ENCODE data around the gene PCNX4. TPM values are rescaled to one million over a fixed set of nuclear protein-coding genes. Genes with fewer than 3 reads are reported as not detected.
"Not testable (repeated sequence)": the region's sequence is repeated elsewhere in the genome, so short reads cannot be mapped to it uniquely, and the experiment has no call there.

Gene PCNX4
- total RNA-seq (10 to 100 TPM; 34.8 to 42.0 TPM), polyA plus RNA-seq (ENCODE audit: insufficient read length in 6 of 6) (100 to 1,000 TPM; 103 to 129 (median 113) TPM)
- long read RNA-seq, donor 1, full-length matches to known transcripts: 16 of 40 reads
- long read RNA-seq, donor 1, partial matches to known transcripts: 24 of 40 reads
- long read RNA-seq, donor 1, other reads (novel, unspliced or antisense): 0 of 40 reads
- long read RNA-seq, donor 2, full-length matches to known transcripts: 16 of 21 reads
- long read RNA-seq, donor 2, partial matches to known transcripts: 5 of 21 reads
- long read RNA-seq, donor 2, other reads (novel, unspliced or antisense): 0 of 21 reads
- long read RNA-seq, donor 3, full-length matches to known transcripts: 7 of 7 reads
- long read RNA-seq, donor 3, partial matches to known transcripts: 0 of 7 reads
- long read RNA-seq, donor 3, other reads (novel, unspliced or antisense): 0 of 7 reads
- long read RNA-seq, donor 4, full-length matches to known transcripts: 2 of 6 reads
- long read RNA-seq, donor 4, partial matches to known transcripts: 3 of 6 reads
- long read RNA-seq, donor 4, other reads (novel, unspliced or antisense): 1 of 6 reads
- long read RNA-seq, donor 5, full-length matches to known transcripts: 7 of 15 reads
- long read RNA-seq, donor 5, partial matches to known transcripts: 8 of 15 reads
- long read RNA-seq, donor 5, other reads (novel, unspliced or antisense): 0 of 15 reads
- long read RNA-seq, donor 6, full-length matches to known transcripts: 9 of 147 reads
- long read RNA-seq, donor 6, partial matches to known transcripts: 138 of 147 reads
- long read RNA-seq, donor 6, other reads (novel, unspliced or antisense): 0 of 147 reads
- long read RNA-seq, donor 7, full-length matches to known transcripts: 2 of 2 reads
- long read RNA-seq, donor 7, partial matches to known transcripts: 0 of 2 reads
- long read RNA-seq, donor 7, other reads (novel, unspliced or antisense): 0 of 2 reads
- long read RNA-seq, donor 8, full-length matches to known transcripts: 7 of 97 reads
- long read RNA-seq, donor 8, partial matches to known transcripts: 33 of 97 reads
- long read RNA-seq, donor 8, other reads (novel, unspliced or antisense): 57 of 97 reads
- long read RNA-seq, donor 9: 0 reads
- long read RNA-seq, donor 10, full-length matches to known transcripts: 1 of 1 reads
- long read RNA-seq, donor 10, partial matches to known transcripts: 0 of 1 reads
- long read RNA-seq, donor 10, other reads (novel, unspliced or antisense): 0 of 1 reads
- long read RNA-seq, donor 11, full-length matches to known transcripts: 13 of 13 reads
- long read RNA-seq, donor 11, partial matches to known transcripts: 0 of 13 reads
- long read RNA-seq, donor 11, other reads (novel, unspliced or antisense): 0 of 13 reads
- long read RNA-seq, donor 12, full-length matches to known transcripts: 7 of 154 reads
- long read RNA-seq, donor 12, partial matches to known transcripts: 55 of 154 reads
- long read RNA-seq, donor 12, other reads (novel, unspliced or antisense): 92 of 154 reads

- no peaks in the 10 kb centered on the region for H3K36me3 ChIP-seq
- TF ChIP-seq, protein P1, sequence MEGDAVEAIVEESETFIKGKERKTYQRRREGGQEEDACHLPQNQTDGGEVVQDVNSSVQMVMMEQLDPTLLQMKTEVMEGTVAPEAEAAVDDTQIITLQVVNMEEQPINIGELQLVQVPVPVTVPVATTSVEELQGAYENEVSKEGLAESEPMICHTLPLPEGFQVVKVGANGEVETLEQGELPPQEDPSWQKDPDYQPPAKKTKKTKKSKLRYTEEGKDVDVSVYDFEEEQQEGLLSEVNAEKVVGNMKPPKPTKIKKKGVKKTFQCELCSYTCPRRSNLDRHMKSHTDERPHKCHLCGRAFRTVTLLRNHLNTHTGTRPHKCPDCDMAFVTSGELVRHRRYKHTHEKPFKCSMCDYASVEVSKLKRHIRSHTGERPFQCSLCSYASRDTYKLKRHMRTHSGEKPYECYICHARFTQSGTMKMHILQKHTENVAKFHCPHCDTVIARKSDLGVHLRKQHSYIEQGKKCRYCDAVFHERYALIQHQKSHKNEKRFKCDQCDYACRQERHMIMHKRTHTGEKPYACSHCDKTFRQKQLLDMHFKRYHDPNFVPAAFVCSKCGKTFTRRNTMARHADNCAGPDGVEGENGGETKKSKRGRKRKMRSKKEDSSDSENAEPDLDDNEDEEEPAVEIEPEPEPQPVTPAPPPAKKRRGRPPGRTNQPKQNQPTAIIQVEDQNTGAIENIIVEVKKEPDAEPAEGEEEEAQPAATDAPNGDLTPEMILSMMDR (IDR thresholded peaks at IDR 0.05): no peak
- no peaks in the 10 kb centered on the region for H3K9me3 ChIP-seq
- no peaks in the 10 kb centered on the region for H3K27me3 ChIP-seq
- H3K4me3 ChIP-seq: peak within 1 kb of the TSS; percentile 62 to 66
- H3K27ac ChIP-seq: peak within 1 kb of the TSS; percentile 99
- DNase-seq (peak; percentile 97 to 100 (median 98)), ATAC-seq (peak; percentile 97)
- intact Hi-C loops (cut with DNase I): no loop called here
- H3K4me1 ChIP-seq: peaks cover 0 to 26% of the 10 kb centered on the region in 2 donors
Observed at GRCh38 chr14:60091550-60092525, at the start of gene PCNX4. PCNX4 (plus strand) TSS chr14:60091923; CDS start chr14:60107639, 15,716 bp downstream.

- H3K27ac ChIP-seq; H3K9me3 ChIP-seq; H3K4me1 ChIP-seq; intact Hi-C loops (cut with DNase I); ATAC-seq; H3K4me3 ChIP-seq; H3K36me3 ChIP-seq; H3K27me3 ChIP-seq; DNase-seq: not testable (repeated sequence)
Observed at GRCh38 chr14:60047976-60048375, 43.7 kb upstream of the PCNX4 start.

GRCh38 chr14:60051721-60052221 lies 40.0 kb upstream of the PCNX4 start:
- no peaks in the 10 kb centered on the region for H3K4me1 ChIP-seq
- no peaks in the 10 kb centered on the region for H3K27me3 ChIP-seq
- DNase-seq: peak in 2 of 4 donors; percentile 56 to 69
- H3K9me3 ChIP-seq: no peaks in the 10 kb centered on the region
- TF ChIP-seq, protein P1 (IDR thresholded peaks at IDR 0.05): no peak
- no peak overlapping the region for H3K27ac ChIP-seq
- no peaks in the 10 kb centered on the region for H3K36me3 ChIP-seq
- intact Hi-C loops (cut with DNase I): no loop called here
- H3K4me3 ChIP-seq: no peak overlapping the region
- no peak for ATAC-seq

GRCh38 chr14:60058087-60058486 lies 33.6 kb upstream of the PCNX4 start:
- no peaks in the 10 kb centered on the region for H3K9me3 ChIP-seq
- no peaks in the 10 kb centered on the region for H3K4me1 ChIP-seq
- TF ChIP-seq, protein P1 (IDR thresholded peaks at IDR 0.05): no peak
- no peaks in the 10 kb centered on the region for H3K36me3 ChIP-seq
- intact Hi-C loops (cut with DNase I): no loop called here
- H3K27me3 ChIP-seq: peaks cover 0 to 8% of the 10 kb centered on the region in 2 donors
- H3K27ac ChIP-seq: no peak overlapping the region
- DNase-seq (no peak), ATAC-seq (no peak)
- H3K4me3 ChIP-seq: no peak overlapping the region

Data from left lung (tissue), 14 donors.